Measurements from ENCODE around the gene PSMB5. TPM values are rescaled to one million over a fixed set of nuclear protein-coding genes. Genes with fewer than 3 reads are reported as not detected.

PSMB5 gene
- total and polyA plus RNA-seq, 2 of the 13 experiments (the other 11 are each of a cell fraction or from before 2014, with no cell fraction given): 705 to 871 TPM

DNA sequence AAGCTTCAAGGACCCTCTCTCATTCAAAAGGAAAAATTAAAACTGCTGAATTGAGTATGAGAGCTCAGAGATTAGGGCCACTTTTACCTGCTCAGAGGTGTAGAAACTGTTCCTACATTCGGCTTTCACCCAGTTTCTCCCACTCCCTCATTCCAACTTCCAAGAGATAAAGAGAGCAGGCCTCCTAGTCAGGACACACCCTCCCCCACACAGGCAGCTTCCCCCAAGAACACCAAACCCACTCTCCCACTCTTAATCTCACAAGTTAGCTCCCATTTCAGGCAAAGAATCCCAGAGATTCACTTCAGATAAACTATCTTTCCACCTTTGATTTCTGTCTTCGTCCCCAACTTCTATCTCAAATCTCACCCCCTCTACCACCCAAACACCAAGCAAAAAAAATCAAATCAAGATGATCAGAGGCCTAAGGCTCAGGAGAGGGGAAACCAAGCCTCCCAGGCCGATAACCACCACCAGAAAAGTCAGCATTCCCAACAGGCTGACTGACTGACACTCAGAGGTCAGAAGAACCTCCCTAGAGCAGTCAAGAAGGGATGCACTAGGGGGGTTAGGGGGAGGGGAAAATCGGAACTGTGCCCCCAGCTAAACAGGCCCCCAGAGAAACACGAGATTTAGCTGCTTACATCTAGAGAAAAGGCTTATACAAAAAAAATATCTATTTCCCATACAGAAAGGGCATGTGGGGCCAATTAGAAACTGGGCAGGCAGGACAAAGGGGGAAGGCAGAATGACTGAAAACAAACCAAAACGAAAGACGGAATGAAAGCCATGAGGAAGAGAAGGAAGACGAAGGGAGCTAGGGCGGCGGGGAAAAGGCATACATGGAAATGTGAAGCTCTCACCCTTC lies 35.8 kb upstream of the PSMB5 start (continued):
- no peak for TF ChIP-seq AKAP8 (CRISPR knock-in tag; IDR thresholded peaks at IDR 0.05)
- TF ChIP-seq ZNF691 (CRISPR knock-in tag; IDR thresholded peaks at IDR 0.05; ENCODE audit: borderline replicate concordance, low read depth): no peak
- TF ChIP-seq, protein P1, sequence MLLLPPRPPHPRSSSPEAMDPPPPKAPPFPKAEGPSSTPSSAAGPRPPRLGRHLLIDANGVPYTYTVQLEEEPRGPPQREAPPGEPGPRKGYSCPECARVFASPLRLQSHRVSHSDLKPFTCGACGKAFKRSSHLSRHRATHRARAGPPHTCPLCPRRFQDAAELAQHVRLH (CRISPR knock-in tag; IDR thresholded peaks at IDR 0.05; ENCODE audit: borderline replicate concordance, low read depth): no peak
- TF ChIP-seq HNRNPK (IDR thresholded peaks at IDR 0.05; ENCODE audit: low read depth, low read length, poor library complexity, severe bottlenecking): peak; percentile 46
- TF ChIP-seq, protein P2, sequence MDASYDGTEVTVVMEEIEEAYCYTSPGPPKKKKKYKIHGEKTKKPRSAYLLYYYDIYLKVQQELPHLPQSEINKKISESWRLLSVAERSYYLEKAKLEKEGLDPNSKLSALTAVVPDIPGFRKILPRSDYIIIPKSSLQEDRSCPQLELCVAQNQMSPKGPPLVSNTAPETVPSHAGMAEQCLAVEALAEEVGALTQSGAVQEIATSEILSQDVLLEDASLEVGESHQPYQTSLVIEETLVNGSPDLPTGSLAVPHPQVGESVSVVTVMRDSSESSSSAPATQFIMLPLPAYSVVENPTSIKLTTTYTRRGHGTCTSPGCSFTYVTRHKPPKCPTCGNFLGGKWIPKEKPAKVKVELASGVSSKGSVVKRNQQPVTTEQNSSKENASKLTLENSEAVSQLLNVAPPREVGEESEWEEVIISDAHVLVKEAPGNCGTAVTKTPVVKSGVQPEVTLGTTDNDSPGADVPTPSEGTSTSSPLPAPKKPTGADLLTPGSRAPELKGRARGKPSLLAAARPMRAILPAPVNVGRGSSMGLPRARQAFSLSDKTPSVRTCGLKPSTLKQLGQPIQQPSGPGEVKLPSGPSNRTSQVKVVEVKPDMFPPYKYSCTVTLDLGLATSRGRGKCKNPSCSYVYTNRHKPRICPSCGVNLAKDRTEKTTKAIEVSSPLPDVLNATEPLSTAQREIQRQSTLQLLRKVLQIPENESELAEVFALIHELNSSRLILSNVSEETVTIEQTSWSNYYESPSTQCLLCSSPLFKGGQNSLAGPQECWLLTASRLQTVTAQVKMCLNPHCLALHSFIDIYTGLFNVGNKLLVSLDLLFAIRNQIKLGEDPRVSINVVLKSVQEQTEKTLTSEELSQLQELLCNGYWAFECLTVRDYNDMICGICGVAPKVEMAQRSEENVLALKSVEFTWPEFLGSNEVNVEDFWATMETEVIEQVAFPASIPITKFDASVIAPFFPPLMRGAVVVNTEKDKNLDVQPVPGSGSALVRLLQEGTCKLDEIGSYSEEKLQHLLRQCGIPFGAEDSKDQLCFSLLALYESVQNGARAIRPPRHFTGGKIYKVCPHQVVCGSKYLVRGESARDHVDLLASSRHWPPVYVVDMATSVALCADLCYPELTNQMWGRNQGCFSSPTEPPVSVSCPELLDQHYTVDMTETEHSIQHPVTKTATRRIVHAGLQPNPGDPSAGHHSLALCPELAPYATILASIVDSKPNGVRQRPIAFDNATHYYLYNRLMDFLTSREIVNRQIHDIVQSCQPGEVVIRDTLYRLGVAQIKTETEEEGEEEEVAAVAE (CRISPR knock-in tag; IDR thresholded peaks at IDR 0.05; ENCODE audit: borderline replicate concordance): no peak
- no peak for TF ChIP-seq ZNF546 (CRISPR knock-in tag; conservative IDR thresholded peaks at IDR 0.05)
- TF ChIP-seq, protein P3, sequence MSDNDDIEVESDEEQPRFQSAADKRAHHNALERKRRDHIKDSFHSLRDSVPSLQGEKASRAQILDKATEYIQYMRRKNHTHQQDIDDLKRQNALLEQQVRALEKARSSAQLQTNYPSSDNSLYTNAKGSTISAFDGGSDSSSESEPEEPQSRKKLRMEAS (IDR thresholded peaks at IDR 0.05): 0 out of 2 replicates have a peak, but pooled peaks have one; percentile 9
- 0 out of 2 replicates have a peak, but pooled peaks have one; percentile 13 for TF ChIP-seq RARG (CRISPR knock-in tag; IDR thresholded peaks at IDR 0.05; ENCODE audit: low read depth)
- TF ChIP-seq ZNF3 (CRISPR knock-in tag; IDR thresholded peaks at IDR 0.05): 0 out of 2 replicates have a peak, but pooled peaks have one; percentile 51
- no peak for TF ChIP-seq HDAC1 (CRISPR knock-in tag; IDR thresholded peaks at IDR 0.05)
- peak; percentile 93 for TF ChIP-seq PCBP2 (optimal IDR thresholded peaks at IDR 0.05; ENCODE audit: low read depth, low read length, poor library complexity, severe bottlenecking)
- TF ChIP-seq CREB3 (CRISPR knock-in tag; IDR thresholded peaks at IDR 0.05): no peak
- no peak for TF ChIP-seq BCL6 (CRISPR knock-in tag; IDR thresholded peaks at IDR 0.05)
- no peak for TF ChIP-seq ZNF678 (CRISPR knock-in tag; IDR thresholded peaks at IDR 0.05)
- TF ChIP-seq MAF1 (CRISPR knock-in tag; IDR thresholded peaks at IDR 0.05; ENCODE audit: borderline replicate concordance): no peak
- TF ChIP-seq, protein P4, sequence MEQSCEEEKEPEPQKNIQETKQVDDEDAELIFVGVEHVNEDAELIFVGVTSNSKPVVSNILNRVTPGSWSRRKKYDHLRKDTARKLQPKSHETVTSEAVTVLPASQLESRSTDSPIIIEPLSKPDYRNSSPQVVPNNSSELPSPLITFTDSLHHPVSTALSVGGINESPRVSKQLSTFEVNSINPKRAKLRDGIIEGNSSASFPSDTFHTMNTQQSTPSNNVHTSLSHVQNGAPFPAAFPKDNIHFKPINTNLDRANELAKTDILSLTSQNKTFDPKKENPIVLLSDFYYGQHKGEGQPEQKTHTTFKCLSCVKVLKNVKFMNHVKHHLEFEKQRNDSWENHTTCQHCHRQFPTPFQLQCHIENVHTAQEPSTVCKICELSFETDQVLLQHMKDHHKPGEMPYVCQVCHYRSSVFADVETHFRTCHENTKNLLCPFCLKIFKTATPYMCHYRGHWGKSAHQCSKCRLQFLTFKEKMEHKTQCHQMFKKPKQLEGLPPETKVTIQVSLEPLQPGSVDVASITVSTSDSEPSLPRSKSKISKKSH (CRISPR knock-in tag; IDR thresholded peaks at IDR 0.05; ENCODE audit: borderline replicate concordance): no peak
- no peak for TF ChIP-seq NFIC (IDR thresholded peaks at IDR 0.05; ENCODE audit: low read length)
- TF ChIP-seq FOXC1 (CRISPR knock-in tag; IDR thresholded peaks at IDR 0.05; ENCODE audit: borderline replicate concordance): no peak
- 0 out of 2 replicates have a peak, but pooled peaks have one; percentile 10 for TF ChIP-seq ETV5 (CRISPR knock-in tag; IDR thresholded peaks at IDR 0.05; ENCODE audit: borderline replicate concordance)
- TF ChIP-seq ZSCAN22 (CRISPR knock-in tag; IDR thresholded peaks at IDR 0.05): no peak
